Nephron progenitor cell (in vitro differentiated cells): ENCODE measurements around the gene ITGB5.
"Not testable (repeated sequence)": the region's sequence is repeated elsewhere in the genome, so short reads cannot be mapped to it uniquely, and the experiment has no call there.

Source experiments
- DNase-seq: peaks from one replicate; pipeline ENCODE4 v3.0.0; 2021
- H3K27ac Mint-ChIP-seq: 2 replicates; pipeline ENCODE4 v1.8.0; 2021; ENCODE audit warnings: mild to moderate bottlenecking, moderate library complexity, mixed read lengths
- H3K27me3 Mint-ChIP-seq: 2 replicates; pipeline ENCODE4 v1.8.0; 2021; ENCODE audit warnings: mild to moderate bottlenecking, low read depth, mixed read lengths; ENCODE audit not compliant: poor library complexity
- H3K36me3 Mint-ChIP-seq: 2 replicates; pipeline ENCODE4 v1.8.0; 2021; ENCODE audit warnings: low read depth, mixed read lengths
- H3K4me1 Mint-ChIP-seq: 2 replicates; pipeline ENCODE4 v1.8.0; 2021; ENCODE audit warnings: mixed read lengths
- H3K4me3 Mint-ChIP-seq: 2 replicates; pipeline ENCODE4 v1.8.0; 2021; ENCODE audit warnings: mild to moderate bottlenecking, moderate library complexity, mixed read lengths
- H3K9me3 Mint-ChIP-seq: 2 replicates; pipeline ENCODE4 v1.8.0; 2021; ENCODE audit warnings: mild to moderate bottlenecking, moderate library complexity, mixed read lengths
- CTCF ChIP-seq: fragments of 200-600 bp; sonication (generic); IDR thresholded peaks from 2 replicates; pipeline ENCODE4 v1.5.0; 2021; ENCODE audit warnings: antibody characterized with exemption

Gene ITGB5

GRCh38 chr3:124787476-124788195 is 99.5 kb downstream of the ITGB5 start:
- no peak overlapping the region for H3K4me3 Mint-ChIP-seq
- peaks cover 21% of the 10 kb centered on the region for H3K36me3 Mint-ChIP-seq
- DNase-seq: no peak
- TF ChIP-seq CTCF: no peak
- H3K27ac Mint-ChIP-seq: no peak overlapping the region
- H3K4me1 Mint-ChIP-seq: peaks cover 19% of the 10 kb centered on the region
- H3K27me3 Mint-ChIP-seq: no peaks in the 10 kb centered on the region
- no peaks in the 10 kb centered on the region for H3K9me3 Mint-ChIP-seq

DNA sequence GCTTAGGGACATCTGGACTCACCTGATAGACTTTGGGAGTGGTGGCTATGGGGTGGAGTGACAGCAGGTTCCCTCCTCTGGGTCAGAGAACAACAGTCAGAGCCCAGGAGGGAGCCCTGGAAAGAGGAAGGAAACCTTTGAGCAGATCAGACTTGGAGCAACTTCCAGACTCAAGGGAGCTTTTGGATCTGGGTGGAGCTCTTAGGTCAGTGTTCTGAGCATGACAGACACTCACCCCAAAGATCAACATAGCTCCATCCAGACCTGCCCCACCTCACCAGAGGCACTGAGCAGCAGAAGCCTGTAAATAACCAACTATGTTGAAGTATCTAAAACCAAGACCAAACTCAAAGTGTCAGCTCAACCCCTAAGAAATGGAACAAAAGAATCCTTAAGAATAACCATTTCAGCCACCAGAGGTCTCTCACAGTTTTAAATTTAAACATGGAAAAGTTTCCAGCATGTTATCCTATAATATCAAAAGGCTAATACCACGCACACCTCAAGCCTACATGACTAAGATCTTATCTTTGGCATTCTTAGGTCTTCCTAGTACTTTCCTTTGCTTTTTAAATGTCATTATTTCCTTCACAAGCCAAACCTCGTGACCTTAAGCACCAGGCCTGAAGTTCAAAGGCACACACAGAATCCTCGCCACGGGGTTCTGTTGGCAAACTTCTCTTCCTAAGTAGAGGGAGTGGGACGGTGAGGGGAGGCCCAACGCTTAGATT is 100.5 kb downstream of the ITGB5 start:
- peaks cover 19% of the 10 kb centered on the region for H3K4me1 Mint-ChIP-seq
- H3K36me3 Mint-ChIP-seq: peaks cover 18% of the 10 kb centered on the region
- no peaks in the 10 kb centered on the region for H3K9me3 Mint-ChIP-seq
- no peak overlapping the region for H3K4me3 Mint-ChIP-seq
- TF ChIP-seq CTCF: no peak
- H3K27ac Mint-ChIP-seq: peak overlapping the region; percentile 64
- peaks cover 3% of the 10 kb centered on the region for H3K27me3 Mint-ChIP-seq
- DNase-seq: no peak

DNA sequence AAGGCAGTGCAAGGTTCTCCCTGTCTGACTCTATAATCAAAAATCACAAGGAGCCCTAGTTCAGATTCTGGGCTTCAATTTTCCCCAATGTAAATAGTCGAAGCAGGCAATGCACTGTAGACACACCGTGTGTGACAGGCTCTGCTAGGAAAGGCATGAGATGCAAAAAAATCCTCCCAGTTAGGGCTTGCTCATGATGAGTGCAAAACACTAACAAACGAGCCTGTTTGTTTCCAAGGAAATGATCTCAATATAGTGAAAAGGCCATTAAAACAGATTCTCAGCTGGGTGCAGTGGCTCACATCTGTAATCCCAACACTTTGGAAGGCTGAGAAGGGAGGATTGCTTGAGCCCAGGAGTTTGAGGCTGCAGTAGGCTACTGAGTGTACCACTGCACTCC is 101.2 kb downstream of the ITGB5 start:
- H3K27me3 Mint-ChIP-seq: peaks cover 3% of the 10 kb centered on the region
- TF ChIP-seq CTCF: no peak
- peaks cover 11% of the 10 kb centered on the region for H3K36me3 Mint-ChIP-seq
- no peak for DNase-seq
- H3K4me1 Mint-ChIP-seq: peaks cover 20% of the 10 kb centered on the region
- peak overlapping the region; percentile 64 for H3K27ac Mint-ChIP-seq
- no peak overlapping the region for H3K4me3 Mint-ChIP-seq
- H3K9me3 Mint-ChIP-seq: no peaks in the 10 kb centered on the region

DNA sequence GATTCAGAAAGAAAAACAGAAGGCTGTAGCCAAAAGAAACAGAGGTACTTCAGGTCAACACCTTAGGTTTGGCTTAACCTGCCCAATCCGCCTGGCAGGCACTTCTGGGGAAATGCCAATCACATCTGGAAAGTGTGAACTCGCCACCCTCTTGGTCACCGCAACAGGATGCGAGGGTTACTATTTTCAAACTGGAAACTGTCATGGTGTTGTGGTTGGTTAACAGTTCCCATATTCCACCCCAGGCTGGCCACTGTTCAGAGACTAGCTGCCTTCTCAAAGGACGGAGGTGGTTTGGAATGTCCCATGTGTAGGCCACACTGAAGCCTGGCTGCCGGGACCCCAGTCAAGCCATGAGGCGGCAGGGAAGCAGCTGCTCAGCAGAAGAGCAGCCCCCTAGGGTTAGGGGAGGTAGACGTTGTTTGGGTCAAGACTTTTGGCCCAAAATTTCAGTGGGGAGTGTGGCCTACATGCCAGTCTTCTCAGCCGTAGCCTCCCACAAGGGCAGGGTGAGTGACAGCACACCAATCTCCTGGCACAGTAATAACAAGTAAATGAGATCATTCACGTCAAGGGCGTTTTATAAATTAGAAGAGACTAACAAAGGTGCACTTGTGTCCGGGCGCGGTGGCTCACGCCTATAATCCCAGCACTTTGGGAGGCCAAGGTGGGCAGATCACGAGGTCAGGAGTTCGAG is 102.3 kb downstream of the ITGB5 start:
- Mint-ChIP-seq H3K27ac (no peak overlapping the region), H3K27me3 (peaks cover 8% of the 10 kb centered on the region), H3K9me3 (no peaks in the 10 kb centered on the region), H3K36me3 (peaks cover 5% of the 10 kb centered on the region), H3K4me1 (peaks cover 31% of the 10 kb centered on the region), H3K4me3 (no peak overlapping the region)
- TF ChIP-seq CTCF: no peak
- no peak for DNase-seq

DNA sequence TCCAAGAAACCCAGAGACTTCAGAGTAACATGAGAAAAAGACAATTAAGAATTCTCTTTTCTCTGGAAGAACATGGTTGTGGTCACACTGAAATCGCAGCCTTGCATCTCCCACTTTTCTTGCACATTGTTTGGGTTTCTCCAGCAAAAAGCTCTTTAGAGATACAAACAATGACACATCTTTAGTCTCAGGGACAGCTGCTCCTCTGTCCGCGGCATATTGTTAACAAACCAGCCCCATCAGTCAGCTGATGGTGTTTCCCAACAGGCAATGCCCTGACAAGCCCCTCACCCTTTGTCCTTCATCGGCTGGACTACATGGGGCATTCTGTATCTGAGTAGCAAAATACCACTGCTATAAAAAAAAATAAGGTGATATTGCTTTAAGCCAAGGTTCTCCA is 103.5 kb downstream of the ITGB5 start:
- TF ChIP-seq CTCF: no peak
- Mint-ChIP-seq H3K4me1 (peaks cover 42% of the 10 kb centered on the region), H3K27ac (no peak overlapping the region), H3K9me3 (no peaks in the 10 kb centered on the region), H3K4me3 (no peak overlapping the region), H3K36me3 (peaks cover 5% of the 10 kb centered on the region), H3K27me3 (peaks cover 8% of the 10 kb centered on the region)
- no peak for DNase-seq

DNA sequence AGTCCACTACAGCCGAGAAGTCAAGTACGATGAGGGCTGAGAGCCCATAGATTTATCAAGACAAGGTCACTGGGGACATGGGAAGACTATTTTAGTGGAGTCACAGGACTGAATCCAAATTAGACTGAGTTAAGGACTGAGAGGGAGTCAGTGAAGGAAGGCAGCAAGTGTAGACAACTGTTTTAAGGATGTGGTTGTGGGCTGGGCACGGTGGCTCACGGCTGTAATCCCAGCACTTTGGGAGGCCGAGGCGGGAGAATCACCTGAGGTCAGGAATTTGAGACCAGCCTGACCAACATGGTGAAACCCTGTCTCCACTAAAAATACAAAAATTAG is 104.8 kb downstream of the ITGB5 start:
- H3K4me1 Mint-ChIP-seq: peaks cover 55% of the 10 kb centered on the region
- not testable (repeated sequence) for H3K27me3 Mint-ChIP-seq, H3K4me3 Mint-ChIP-seq, H3K36me3 Mint-ChIP-seq, H3K27ac Mint-ChIP-seq, H3K9me3 Mint-ChIP-seq, DNase-seq
